A549 (cell line): Measurements from ENCODE around the gene CLDN1.

ENCODE experiments used
- CEBPB ChIP-seq, 2 experiments: fragments of >200 bp in 1 of 2; sonication (Bioruptor Twin) in 1 of 2; formaldehyde crosslinking in 1 of 2; IDR thresholded peaks; 2 replicates each; pipeline ENCODE4 v1.6.1; 2012 to 2016
- CTCF ChIP-seq: fragments of >200 bp; sonication (Bioruptor Twin); formaldehyde crosslinking; IDR thresholded peaks from 3 replicates; pipeline ENCODE4 v1.5.1; 2016
- HDAC2 ChIP-seq: fragments of 200-600 bp; sonication (generic); IDR thresholded peaks from 2 replicates; pipeline ENCODE4 v1.6.1; 2016
- NFE2L2 ChIP-seq: fragments of 150-350 bp; conservative IDR thresholded peaks from 2 replicates; pipeline ENCODE4 v1.6.1; 2014; ENCODE audit warnings: low read length
- POLR2A ChIP-seq: IDR thresholded peaks from 2 replicates; pipeline ENCODE4 v1.6.1; 2012; ENCODE audit warnings: mild to moderate bottlenecking, low read length
- RAD21 ChIP-seq, 2 experiments: fragments of >200 bp in 1 of 2; sonication (Bioruptor Twin) in 1 of 2; formaldehyde crosslinking in 1 of 2; IDR thresholded peaks in 1 of 2; conservative IDR thresholded peaks in 1 of 2; 2 replicates in 1 of 2; 3 replicates in 1 of 2; pipeline ENCODE4 v1.6.1; 2012 to 2018; ENCODE audit warnings: inconsistent platforms in 1 of 2
- RFX5 ChIP-seq: fragments of 450-650 bp; IDR thresholded peaks from 2 replicates; pipeline ENCODE4 v1.7.1; 2014; ENCODE audit warnings: antibody characterized with exemption, mild to moderate bottlenecking, moderate library complexity
- TF ChIP-seq, protein P1 (sequence below): fragments of 250-450 bp; sonication (Bioruptor Pico); IDR thresholded peaks from 2 replicates; pipeline ENCODE4 v1.5.0; 2021; ENCODE audit warnings: mild to moderate bottlenecking, moderate library complexity, borderline replicate concordance
- TF ChIP-seq, protein P2 (sequence below): IDR thresholded peaks from 2 replicates; pipeline ENCODE4 v1.6.1; 2012
- TF ChIP-seq, protein P3 (sequence below): IDR thresholded peaks from 2 replicates; pipeline ENCODE4 v1.6.1; 2012
- TF ChIP-seq, protein P4 (sequence below): fragments of 200-600 bp; sonication (generic); IDR thresholded peaks from 2 replicates; pipeline ENCODE4 v1.6.1; 2016; ENCODE audit warnings: antibody characterized with exemption, mild to moderate bottlenecking, moderate library complexity

DNA sequence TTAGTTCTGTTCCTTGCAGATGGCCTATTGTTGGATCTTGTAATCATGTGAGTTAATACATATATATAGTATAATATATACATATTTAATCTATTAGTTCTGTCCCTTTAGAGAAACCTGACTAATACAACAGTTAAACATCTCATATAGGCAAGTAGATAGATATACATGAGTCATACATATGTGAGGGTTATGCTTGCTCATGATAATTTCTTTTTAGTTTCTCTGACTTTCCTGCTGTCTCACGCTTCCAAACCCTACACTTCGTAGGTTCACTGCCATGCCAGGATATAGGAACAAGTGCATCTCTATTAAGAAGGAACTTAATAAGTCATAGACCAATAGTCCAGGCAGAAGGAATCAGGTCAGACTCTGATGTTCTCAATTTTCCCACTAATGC lies 48.9 kb upstream of the CLDN1 start:
- no peak for TF ChIP-seq CTCF
- TF ChIP-seq, protein P1, sequence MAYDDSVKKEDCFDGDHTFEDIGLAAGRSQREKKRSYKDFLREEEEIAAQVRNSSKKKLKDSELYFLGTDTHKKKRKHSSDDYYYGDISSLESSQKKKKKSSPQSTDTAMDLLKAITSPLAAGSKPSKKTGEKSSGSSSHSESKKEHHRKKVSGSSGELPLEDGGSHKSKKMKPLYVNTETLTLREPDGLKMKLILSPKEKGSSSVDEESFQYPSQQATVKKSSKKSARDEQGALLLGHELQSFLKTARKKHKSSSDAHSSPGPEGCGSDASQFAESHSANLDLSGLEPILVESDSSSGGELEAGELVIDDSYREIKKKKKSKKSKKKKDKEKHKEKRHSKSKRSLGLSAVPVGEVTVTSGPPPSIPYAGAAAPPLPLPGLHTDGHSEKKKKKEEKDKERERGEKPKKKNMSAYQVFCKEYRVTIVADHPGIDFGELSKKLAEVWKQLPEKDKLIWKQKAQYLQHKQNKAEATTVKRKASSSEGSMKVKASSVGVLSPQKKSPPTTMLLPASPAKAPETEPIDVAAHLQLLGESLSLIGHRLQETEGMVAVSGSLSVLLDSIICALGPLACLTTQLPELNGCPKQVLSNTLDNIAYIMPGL: no peak
- TF ChIP-seq CEBPB (IDR thresholded peaks at IDR 0.05): no peak
- no peak for TF ChIP-seq NFE2L2
- no peak for TF ChIP-seq RFX5
- TF ChIP-seq, protein P2, sequence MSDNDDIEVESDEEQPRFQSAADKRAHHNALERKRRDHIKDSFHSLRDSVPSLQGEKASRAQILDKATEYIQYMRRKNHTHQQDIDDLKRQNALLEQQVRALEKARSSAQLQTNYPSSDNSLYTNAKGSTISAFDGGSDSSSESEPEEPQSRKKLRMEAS: no peak
- no peak for TF ChIP-seq RAD21 (conservative IDR thresholded peaks at IDR 0.05 in 1 of 2, IDR thresholded peaks at IDR 0.05 in 1 of 2)
- TF ChIP-seq, protein P3, sequence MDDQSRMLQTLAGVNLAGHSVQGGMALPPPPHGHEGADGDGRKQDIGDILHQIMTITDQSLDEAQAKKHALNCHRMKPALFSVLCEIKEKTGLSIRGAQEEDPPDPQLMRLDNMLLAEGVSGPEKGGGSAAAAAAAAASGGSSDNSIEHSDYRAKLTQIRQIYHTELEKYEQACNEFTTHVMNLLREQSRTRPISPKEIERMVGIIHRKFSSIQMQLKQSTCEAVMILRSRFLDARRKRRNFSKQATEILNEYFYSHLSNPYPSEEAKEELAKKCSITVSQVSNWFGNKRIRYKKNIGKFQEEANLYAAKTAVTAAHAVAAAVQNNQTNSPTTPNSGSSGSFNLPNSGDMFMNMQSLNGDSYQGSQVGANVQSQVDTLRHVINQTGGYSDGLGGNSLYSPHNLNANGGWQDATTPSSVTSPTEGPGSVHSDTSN: no peak
- no peak for TF ChIP-seq HDAC2
- TF ChIP-seq, protein P4, sequence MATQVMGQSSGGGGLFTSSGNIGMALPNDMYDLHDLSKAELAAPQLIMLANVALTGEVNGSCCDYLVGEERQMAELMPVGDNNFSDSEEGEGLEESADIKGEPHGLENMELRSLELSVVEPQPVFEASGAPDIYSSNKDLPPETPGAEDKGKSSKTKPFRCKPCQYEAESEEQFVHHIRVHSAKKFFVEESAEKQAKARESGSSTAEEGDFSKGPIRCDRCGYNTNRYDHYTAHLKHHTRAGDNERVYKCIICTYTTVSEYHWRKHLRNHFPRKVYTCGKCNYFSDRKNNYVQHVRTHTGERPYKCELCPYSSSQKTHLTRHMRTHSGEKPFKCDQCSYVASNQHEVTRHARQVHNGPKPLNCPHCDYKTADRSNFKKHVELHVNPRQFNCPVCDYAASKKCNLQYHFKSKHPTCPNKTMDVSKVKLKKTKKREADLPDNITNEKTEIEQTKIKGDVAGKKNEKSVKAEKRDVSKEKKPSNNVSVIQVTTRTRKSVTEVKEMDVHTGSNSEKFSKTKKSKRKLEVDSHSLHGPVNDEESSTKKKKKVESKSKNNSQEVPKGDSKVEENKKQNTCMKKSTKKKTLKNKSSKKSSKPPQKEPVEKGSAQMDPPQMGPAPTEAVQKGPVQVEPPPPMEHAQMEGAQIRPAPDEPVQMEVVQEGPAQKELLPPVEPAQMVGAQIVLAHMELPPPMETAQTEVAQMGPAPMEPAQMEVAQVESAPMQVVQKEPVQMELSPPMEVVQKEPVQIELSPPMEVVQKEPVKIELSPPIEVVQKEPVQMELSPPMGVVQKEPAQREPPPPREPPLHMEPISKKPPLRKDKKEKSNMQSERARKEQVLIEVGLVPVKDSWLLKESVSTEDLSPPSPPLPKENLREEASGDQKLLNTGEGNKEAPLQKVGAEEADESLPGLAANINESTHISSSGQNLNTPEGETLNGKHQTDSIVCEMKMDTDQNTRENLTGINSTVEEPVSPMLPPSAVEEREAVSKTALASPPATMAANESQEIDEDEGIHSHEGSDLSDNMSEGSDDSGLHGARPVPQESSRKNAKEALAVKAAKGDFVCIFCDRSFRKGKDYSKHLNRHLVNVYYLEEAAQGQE: no peak
- TF ChIP-seq POLR2A: no peak
